Upper lobe of left lung (tissue), 6 donors: ENCODE data around the gene MTF2. TPM values are rescaled to one million over a fixed set of nuclear protein-coding genes. Genes with fewer than 3 reads are reported as not detected.

Experiments
- ATAC-seq, 2 donors: fragments of 200-7000 bp; cut with Tn5 transposase; one replicate each; pipeline ENCODE4 v1.9.1; 2022; ENCODE audit warnings: mild to moderate bottlenecking in 2 of 2, moderate library complexity in 2 of 2; ENCODE audit not compliant: low FRiP score in 2 of 2
- DNase-seq, 2 donors: peaks; one replicate each; pipeline ENCODE4 v3.0.0-alpha.2; 2019 to 2020
- H3K27ac ChIP-seq, 4 donors: fragments of 200-600 bp; sonication (generic); one replicate each; pipeline ENCODE4 v1.5.1; 2016 to 2019
- H3K27me3 ChIP-seq, 4 donors: fragments of 200-600 bp; sonication (generic); one replicate each; pipeline ENCODE4 v1.5.1; 2017 to 2019
- H3K36me3 ChIP-seq, 4 donors: fragments of 200-600 bp; sonication (generic); one replicate each; pipeline ENCODE4 v1.5.1; 2016 to 2019
- H3K4me1 ChIP-seq, 4 donors: fragments of 200-600 bp; sonication (generic); one replicate each; pipeline ENCODE4 v1.5.1; 2018 to 2019
- H3K4me3 ChIP-seq, 4 donors: fragments of 200-600 bp; sonication (generic); one replicate each; pipeline ENCODE4 v1.5.1; 2017 to 2019; ENCODE audit warnings: mild to moderate bottlenecking in 2 of 4, moderate library complexity in 1 of 4
- H3K9me3 ChIP-seq, 4 donors: fragments of 200-600 bp; sonication (generic); one replicate each; pipeline ENCODE4 v1.5.1; 2018 to 2019
- EP300 ChIP-seq, 4 donors: sonication (generic); formaldehyde crosslinking; IDR thresholded peaks; one replicate each; pipeline ENCODE4 v1.5.1; 2017; ENCODE audit warnings: antibody characterized with exemption in 4 of 4, control low read depth in 2 of 4
- POLR2A ChIP-seq, 4 donors: fragments of 450-650 bp; IDR thresholded peaks; one replicate each; pipeline ENCODE4 v1.5.1; 2016 to 2017; ENCODE audit warnings: antibody characterized with exemption in 4 of 4, mild to moderate bottlenecking in 2 of 4
- POLR2AphosphoS5 ChIP-seq, 2 donors: sonication (generic); formaldehyde crosslinking; IDR thresholded peaks; one replicate each; pipeline ENCODE4 v1.5.1; 2017; ENCODE audit warnings: antibody characterized with exemption in 2 of 2
- WGBS, 2 donors: methylation state at CpG; one replicate each; pipeline ENCODE4 v1.1.5; 2017 to 2018; 5-methylcytosine and 5-hydroxymethylcytosine counted together
- total RNA-seq, 6 donors: library from RNA; depleted of rRNA in 4 of 6; stranded (reverse); fragments of >200 nt in 4 of 6; gene quantifications; one replicate each; pipeline versions ENCODE4 v1.1.0 to v1.2.1, GENCODE V29; 2016 to 2021
- TF ChIP-seq, protein P1 (sequence below), 6 experiments: fragments of 450-650 bp in 4 of 6; fragments of 200-600 bp in 2 of 6; sonication (generic) in 2 of 6; IDR thresholded peaks; one replicate each; pipeline ENCODE4 v1.5.1; 2016 to 2019; ENCODE audit warnings: antibody characterized with exemption in 6 of 6
- donor health status: DM: no; HTN: no; CAD: no; lungs with moderate emphysema.
- donor health status: DM: no; HTN: yes; CAD: no; lungs with severe emphysema.

Gene MTF2
- total RNA-seq, 6 donors from 2014 or later = 15.4 to 29.4 (median 20.6) TPM

DNA sequence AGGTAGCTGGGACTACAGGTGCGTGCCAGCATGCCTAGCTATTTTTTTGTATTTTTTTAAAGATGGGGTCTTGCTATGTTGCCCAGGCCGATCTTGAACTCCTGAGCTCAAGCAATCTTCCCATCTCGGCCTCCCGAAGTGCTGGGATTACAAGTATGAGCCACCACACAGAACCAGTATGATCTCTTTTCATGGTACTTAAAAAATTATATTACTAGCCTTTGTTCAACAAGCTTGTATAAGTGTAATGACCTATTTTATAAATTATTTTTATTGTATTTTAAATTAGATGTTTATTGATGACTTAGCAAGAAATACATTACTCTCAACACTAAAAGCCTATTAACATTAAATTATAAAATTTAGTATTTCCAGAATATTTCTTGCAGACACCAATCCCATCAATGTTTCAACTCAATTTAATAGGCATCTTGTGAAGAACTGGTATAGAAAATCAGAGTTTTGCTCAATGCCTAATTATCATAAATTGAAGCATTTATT, 36.0 kb upstream of the MTF2 start:
- Histone ChIP-seq H3K36me3 (no peaks in the 10 kb centered on the region), H3K9me3 (no peaks in the 10 kb centered on the region), H3K27me3 (no peaks in the 10 kb centered on the region), H3K27ac (peak overlapping the region in 1 of 4 donors; percentile 63), H3K4me1 (no peaks in the 10 kb centered on the region), H3K4me3 (no peak overlapping the region)
- DNase-seq (no peak), ATAC-seq (no peak)
- WGBS, 2 donors = 98 to 99% methylated on average over 4 of the region's 4 CpGs
- TF ChIP-seq POLR2A (IDR thresholded peaks at IDR 0.05) (no peak), POLR2AphosphoS5 (IDR thresholded peaks at IDR 0.05) (no peak), EP300 (IDR thresholded peaks at IDR 0.05) (no peak)
- TF ChIP-seq, protein P1, sequence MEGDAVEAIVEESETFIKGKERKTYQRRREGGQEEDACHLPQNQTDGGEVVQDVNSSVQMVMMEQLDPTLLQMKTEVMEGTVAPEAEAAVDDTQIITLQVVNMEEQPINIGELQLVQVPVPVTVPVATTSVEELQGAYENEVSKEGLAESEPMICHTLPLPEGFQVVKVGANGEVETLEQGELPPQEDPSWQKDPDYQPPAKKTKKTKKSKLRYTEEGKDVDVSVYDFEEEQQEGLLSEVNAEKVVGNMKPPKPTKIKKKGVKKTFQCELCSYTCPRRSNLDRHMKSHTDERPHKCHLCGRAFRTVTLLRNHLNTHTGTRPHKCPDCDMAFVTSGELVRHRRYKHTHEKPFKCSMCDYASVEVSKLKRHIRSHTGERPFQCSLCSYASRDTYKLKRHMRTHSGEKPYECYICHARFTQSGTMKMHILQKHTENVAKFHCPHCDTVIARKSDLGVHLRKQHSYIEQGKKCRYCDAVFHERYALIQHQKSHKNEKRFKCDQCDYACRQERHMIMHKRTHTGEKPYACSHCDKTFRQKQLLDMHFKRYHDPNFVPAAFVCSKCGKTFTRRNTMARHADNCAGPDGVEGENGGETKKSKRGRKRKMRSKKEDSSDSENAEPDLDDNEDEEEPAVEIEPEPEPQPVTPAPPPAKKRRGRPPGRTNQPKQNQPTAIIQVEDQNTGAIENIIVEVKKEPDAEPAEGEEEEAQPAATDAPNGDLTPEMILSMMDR (IDR thresholded peaks at IDR 0.05) = no peak

- Histone ChIP-seq H3K9me3 (no peaks in the 10 kb centered on the region), H3K36me3 (no peaks in the 10 kb centered on the region), H3K4me3 (no peak overlapping the region), H3K27me3 (no peaks in the 10 kb centered on the region), H3K27ac (no peak overlapping the region), H3K4me1 (no peaks in the 10 kb centered on the region)
- DNase-seq = no peak
- ATAC-seq = no peak
- WGBS, 2 donors = 81 to 83% methylated on average over 3 of the region's 3 CpGs
- TF ChIP-seq, protein P1 (IDR thresholded peaks at IDR 0.05) = no peak
Measured at GRCh38 chr1:93047618-93048017, 31.5 kb upstream of the MTF2 start.

DNA sequence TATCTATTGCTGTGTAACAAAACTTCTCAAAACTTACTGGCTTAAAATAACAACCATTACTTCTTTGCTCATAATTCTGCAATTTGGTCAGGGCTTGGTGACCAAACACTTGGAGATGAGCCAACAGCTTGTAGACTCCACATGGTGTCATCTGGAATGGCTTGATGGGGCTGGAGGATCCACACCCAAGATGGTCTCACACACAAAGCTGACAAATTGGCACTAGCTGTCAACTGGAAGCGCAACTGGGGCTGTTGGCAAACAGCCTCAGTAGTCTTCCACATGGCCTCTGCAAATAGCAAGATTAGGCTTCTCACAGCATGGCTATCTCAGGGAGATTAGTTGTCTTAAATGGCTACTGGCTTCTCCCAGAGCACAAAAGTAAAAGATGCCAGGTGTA, 27.1 kb upstream of the MTF2 start:
- no peak for TF ChIP-seq EP300 (IDR thresholded peaks at IDR 0.05)
- TF ChIP-seq POLR2AphosphoS5 (IDR thresholded peaks at IDR 0.05) = no peak
- TF ChIP-seq, protein P1 (IDR thresholded peaks at IDR 0.05) = no peak
- no peak for TF ChIP-seq POLR2A (IDR thresholded peaks at IDR 0.05)
- Histone ChIP-seq H3K9me3 (no peaks in the 10 kb centered on the region), H3K36me3 (no peaks in the 10 kb centered on the region), H3K4me1 (no peaks in the 10 kb centered on the region), H3K4me3 (no peak overlapping the region), H3K27ac (no peak overlapping the region), H3K27me3 (no peaks in the 10 kb centered on the region)
- no peak for ATAC-seq
- WGBS, 2 donors = 88 to 92% methylated on average over 1 of the region's 1 CpG
- no peak for DNase-seq

GRCh38 chr1:93056214-93056613, 22.9 kb upstream of the MTF2 start:
- WGBS, 2 donors = 37 to 52% methylated on average over 4 of the region's 4 CpGs
- ATAC-seq = no peak

GRCh38 chr1:93056649-93057048, 22.4 kb upstream of the MTF2 start:
- TF ChIP-seq, protein P1 (IDR thresholded peaks at IDR 0.05) = no peak
- TF ChIP-seq EP300 (IDR thresholded peaks at IDR 0.05) (no peak), POLR2A (IDR thresholded peaks at IDR 0.05) (no peak), POLR2AphosphoS5 (IDR thresholded peaks at IDR 0.05) (no peak)
- Histone ChIP-seq H3K4me1 (no peaks in the 10 kb centered on the region), H3K27me3 (no peaks in the 10 kb centered on the region), H3K27ac (no peak overlapping the region), H3K36me3 (no peaks in the 10 kb centered on the region), H3K4me3 (no peak overlapping the region), H3K9me3 (no peaks in the 10 kb centered on the region)
- ATAC-seq (no peak), DNase-seq (no peak)
- 76 to 91% methylated on average over 2 of the region's 2 CpGs for whole genome bisulfite sequencing, 2 donors

More at GRCh38 chr1:93056214-93056613, 22.9 kb upstream of the MTF2 start:
- no peak for DNase-seq
- no peaks in the 10 kb centered on the region for H3K27me3 ChIP-seq
- no peaks in the 10 kb centered on the region for H3K4me1 ChIP-seq
- no peaks in the 10 kb centered on the region for H3K9me3 ChIP-seq
- no peak for TF ChIP-seq POLR2A (IDR thresholded peaks at IDR 0.05)
- no peak for TF ChIP-seq EP300 (IDR thresholded peaks at IDR 0.05)
- TF ChIP-seq, protein P1 (IDR thresholded peaks at IDR 0.05) = no peak
- TF ChIP-seq POLR2AphosphoS5 (IDR thresholded peaks at IDR 0.05) = no peak
- no peaks in the 10 kb centered on the region for H3K36me3 ChIP-seq
- H3K27ac ChIP-seq = no peak overlapping the region
- H3K4me3 ChIP-seq = no peak overlapping the region
